Activated CD4-positive, alpha-beta T cell treated with anti-CD3 and anti-CD28 coated beads, Interleukin-2, amount 50 U/mL, for 16 hours (primary cell): ENCODE results near the gene SPTBN1.

ENCODE experiments used
- DNase-seq: peaks from one replicate; pipeline ENCODE4 v3.0.0-alpha.2; 2020

SPTBN1 gene

DNA sequence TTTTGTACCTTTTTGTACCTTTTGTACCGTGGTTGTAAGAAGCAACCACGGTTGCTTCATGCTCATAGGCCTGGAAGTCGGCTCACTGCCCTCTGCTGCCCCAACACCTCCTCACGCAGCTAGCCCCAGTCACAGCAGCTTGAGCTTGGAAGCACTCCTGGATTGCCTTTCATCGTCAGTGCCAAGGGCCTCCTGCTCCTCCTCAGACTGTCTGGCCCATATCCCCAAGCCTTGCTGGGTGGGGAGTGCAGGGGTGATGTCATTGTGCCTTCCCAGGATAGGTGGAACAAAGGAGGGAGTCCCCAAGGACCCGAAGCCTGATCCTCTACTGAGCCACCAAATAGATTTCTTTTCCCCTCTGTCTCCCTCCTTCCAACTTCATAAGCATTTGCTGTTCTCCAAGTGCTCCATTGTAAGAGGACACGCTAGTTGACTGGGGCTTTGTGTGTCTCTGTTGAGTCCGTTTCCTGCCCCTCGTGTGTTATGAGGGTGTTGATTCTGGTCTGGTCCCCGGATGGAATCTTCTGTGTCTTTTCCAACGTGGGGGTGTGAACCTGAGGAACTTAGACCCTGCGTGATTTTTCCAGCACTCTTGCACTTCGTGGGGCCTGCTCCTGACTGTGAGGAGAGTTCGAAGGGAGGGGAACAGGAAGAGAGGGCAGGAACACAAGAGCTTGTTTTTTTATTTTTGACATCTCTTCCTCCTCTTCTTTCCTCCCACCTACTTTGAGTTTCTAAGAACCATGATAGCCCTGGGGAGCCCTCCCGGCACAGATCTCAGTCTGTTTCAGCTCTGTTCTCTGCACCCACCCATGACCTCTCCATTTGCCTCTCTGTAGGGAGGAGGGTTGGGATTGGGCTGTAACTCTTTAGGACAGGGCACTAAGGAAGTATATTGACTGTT lies 140.1 kb downstream of the SPTBN1 start:
- DNase-seq, result no peak

DNA sequence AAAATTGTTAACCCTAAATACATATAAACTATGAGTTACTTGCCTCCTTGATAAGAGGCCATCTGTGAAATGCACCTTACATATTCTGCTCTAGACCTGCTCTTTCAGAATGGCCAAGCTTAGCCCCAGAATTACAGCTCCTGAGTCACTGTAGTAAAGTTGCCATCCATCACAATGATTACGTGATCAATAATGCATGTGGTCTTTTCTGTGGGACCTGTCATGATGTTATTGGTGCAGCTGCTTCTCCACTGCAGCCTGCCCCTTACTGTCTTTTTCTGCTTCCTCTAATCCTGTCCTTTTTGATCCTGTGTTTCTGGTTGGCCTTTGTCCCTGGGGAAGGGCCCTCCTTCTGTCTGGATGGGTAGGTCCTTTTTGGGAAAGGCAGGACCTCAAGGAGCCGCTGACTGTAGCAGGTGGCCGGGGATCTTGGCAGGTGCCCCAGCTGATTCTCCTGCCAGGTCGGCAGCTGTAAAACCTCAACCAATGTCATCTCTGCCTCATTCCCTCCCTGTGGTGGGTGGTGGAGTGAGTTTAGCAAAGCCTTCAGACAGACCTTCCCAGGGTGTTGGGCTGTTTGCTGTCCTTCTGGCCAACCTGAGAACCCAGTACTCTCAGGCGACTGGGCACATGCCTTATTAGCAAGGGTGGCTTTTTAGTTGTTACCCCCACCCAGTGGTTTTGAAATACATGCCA lies 141.2 kb downstream of the SPTBN1 start:
- DNase-seq, result no peak

DNA sequence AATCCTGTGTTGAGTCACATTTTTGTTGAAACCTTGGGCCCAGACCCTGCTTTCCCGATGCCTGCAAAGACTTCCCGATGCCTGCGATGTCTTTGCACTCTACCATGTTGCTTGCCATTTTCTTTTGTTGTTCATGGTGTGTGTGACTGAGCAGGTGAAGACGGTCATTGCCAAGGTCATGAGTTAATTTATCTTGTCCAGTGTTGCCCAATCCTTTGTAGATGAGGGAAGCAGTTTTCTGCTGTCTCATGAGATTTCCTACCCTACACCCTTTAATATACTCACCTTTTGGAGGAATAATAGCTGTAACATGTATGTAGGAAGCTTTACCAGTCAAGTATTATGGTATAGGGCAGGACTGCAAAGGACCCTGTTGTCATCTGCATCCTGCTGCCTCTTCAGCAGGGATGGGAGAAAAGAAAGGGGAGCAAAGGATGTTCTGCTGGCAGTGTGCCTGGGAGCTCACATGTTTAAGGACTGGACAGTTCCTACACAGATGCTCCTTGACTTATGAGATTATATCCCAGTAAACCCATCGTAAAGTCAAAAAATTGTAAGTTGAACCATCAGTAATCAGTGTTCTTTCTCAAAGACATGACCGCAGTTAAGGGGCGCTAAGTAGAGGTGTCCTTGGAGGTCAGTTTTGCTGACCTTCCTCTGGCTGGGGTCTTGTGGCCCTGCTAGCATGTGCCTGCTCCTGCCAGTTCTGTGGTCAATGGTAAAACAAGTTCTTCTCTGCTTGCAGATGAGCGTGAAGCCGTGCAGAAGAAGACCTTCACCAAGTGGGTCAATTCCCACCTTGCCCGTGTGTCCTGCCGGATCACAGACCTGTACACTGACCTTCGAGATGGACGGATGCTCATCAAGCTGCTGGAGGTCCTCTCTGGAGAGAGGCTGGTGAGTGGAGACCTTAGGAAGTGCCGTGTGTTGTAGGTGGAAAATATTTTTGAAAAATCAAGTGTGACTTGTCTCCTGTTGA lies 142.5 kb downstream of the SPTBN1 start:
- no peak for DNase-seq

DNA sequence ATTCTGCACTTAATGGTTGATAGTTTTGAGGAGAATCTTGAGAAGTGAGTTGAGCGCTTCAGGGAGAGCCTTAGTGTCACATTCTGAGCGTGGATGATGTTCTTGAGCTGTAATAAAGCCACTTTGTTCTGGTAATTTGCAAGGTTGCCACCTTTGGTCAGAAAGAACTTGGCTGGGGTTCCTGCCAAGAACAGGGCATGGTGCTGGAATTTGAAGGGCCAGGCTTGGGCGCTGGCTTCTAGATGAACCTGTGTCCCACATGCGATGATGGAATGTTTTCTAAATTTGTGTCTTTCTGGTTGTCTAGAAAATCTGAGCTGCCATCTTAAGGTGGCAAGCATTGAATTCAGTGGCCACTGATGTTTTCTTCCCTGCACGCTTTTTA lies 143.2 kb downstream of the SPTBN1 start:
- no peak for DNase-seq

DNA sequence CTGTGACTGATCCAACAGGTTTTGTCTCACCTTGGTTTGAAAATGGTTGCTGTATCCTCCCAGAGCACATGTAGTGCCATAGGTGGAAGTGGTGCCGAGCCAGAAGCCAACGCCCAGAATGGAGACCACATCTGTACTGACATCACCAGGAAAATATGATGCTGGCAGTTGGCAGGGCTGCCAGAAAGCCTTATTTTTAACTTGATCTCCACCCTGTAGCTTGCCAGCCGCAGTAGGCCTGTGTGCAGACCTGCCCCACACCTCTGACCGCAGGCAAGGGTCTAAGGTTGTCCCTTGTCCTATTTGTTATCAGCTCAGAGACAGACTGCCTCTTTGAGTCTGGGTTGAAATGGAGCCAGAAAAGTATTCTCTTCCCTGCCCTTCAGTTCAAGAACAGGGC lies 143.8 kb downstream of the SPTBN1 start:
- no peak for DNase-seq

DNA sequence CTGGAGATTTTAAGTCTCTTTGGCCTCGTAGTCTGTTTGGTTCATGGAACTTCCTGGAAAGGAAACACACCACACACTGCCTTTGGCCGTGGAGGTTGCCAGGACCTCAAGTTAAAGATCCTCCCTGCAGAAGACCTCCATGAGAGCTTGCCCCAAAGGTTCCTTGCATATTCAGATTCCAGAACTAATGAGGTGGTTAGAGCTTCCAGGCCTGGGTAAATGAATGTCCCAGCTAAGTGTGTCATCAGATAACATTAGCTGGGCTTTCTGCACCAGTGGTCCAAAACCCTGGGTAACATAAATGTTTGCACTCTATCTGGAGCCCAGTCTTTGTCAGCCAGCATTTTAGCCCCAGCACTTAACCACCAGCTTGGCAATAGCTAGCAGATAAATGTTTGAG lies 145.2 kb downstream of the SPTBN1 start:
- DNase-seq, result no peak

DNA sequence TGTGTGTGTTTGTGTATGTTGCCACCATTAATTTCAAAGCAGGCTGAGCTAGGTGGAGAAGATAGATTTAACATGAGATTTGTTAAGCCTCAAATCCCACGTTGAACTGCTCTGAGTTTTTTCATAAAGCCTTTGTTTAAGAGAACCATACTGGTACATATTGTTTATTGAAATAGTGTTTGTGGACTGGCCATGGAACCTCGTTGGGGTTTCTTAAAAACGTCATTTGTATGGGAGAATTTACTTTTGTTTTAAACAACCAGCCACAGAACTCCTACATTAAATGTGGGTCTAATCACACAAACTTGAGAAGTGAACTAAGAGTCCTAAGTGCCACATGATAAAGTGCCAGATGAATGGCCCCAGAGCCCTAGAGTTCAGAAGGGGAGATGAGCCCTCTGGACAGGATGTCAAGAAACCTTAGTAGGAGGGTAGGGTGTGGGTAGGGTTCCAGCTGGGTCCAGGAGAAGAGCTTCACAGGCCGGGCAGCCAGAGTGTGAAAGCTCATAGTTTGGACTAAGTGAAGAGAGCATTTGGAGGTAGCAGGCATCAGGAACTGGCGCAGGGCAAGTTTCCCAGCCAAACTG lies 146.7 kb downstream of the SPTBN1 start:
- no peak for DNase-seq

DNA sequence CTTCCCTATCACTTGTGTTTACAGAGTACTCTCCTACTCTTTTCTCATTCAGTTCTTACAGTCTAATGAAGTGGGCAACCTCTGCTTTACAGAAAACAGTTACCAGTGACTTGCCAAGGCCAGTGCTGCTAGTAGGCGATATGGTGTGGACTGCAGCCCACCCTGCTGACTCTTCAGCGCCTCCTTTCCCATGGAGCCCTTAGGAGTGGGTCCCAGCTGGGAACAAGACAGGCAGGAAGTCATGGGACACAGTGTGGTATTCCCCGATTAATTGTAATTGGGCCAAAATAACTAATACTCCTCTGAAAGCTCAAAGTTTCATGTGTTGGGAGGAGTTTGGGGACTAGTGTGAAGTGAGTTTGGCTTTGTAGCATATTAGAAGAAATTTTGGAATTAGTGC lies 147.2 kb downstream of the SPTBN1 start:
- no peak for DNase-seq

DNA sequence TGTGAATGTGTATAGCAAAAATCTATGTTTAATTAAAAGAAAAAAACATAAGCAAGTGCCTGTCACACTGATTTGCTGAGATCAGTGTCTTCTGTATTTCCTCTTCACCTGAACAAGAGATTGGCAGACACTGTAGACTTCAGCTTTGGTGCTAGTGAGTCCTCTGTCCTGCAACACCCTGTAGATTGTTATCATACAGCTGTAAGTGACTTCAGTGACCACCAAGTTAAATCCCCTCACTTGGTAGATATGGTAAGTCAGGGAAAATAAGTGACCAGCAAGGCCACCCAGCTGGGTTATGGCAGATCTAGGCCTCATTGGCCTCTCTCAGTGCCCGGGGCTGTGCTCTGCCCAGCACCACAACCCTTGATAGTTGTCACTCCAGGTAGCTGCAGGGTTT lies 147.7 kb downstream of the SPTBN1 start:
- DNase-seq, result no peak

DNA sequence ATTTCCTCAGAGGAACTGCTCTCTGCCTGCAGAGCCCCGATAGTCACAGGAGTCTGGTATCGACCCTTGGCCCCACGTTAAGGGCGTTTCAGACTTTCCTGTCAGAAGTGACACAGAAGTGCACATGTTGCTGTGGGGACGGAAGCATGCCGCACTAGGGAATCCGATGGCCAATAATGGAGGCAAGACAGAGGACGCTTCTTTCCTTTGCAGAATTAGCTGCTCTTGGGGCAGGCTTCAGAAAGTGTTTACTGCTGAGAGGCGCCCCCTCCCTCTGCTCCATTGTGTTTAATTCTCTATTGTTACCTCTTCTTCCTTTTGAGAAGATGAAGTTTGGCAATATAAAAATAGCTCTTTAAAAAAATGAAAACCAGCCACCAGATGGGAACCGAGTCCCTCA lies 148.7 kb downstream of the SPTBN1 start:
- DNase-seq, result no peak

DNA sequence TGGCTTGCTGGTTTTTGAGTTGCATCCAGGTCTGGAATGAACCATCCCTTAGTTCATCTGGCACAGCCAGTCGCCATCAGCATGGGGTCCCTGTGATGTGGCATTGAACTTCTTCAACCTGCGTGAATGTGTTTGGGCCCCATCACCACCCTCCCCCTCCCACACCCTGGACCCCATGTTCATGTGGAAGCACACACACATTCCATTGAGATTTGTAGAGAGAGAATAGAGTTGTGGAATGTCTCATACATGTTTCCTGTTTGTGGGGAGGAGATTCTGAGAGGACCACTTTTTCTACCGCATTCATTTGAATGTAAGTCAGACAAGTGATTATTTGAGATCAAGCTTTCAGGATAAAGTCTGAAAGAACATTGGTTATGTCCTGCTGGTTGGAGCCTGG lies 149.7 kb downstream of the SPTBN1 start:
- DNase-seq, result no peak

DNA sequence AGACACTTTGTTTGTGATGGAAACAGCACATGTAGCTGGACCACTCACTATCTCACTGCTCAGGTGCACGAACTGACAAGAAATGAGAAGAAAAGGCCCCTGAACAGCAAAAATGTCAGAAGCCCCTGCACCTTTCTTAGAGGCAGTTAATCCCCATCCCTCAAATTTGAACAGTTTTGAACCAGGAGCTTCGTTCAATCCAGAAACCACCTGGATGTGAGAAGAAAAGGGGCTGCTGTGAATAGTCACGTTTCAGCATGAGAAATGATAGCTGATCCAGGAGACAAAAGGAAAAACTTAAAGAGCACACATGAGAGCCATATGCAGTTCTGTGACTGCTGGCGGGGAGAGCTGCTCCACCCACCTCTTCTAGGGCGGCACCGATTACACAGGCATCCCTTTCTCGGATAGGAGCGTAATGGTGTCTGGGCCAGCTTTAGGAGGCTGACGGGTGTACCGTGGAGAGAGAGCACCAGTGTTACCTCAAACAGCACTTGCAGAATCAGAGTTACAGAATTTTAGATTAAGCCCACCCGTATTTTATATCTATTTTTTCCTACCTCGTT lies 150.3 kb downstream of the SPTBN1 start:
- peak; percentile 38 for DNase-seq

DNA sequence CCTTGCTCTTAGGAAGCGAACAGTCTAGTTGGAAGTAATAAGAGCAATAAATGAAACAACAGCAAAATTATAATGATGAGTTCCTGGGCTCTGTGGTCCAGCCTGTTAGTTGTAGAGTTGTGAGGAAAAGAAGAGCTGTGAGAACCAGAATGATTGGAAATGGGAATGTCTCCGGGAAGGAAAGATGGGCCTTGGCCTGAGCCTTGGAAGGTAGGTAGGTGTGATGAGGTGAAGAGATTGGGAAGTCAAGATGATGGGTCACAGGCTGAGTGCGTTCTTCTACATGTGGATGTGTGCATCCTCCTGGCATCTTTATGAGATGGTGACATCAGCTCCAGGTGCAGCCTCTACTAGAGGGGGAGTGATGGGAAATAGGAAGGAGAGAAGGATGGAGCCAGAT lies 152.1 kb downstream of the SPTBN1 start:
- DNase-seq, result no peak

DNA sequence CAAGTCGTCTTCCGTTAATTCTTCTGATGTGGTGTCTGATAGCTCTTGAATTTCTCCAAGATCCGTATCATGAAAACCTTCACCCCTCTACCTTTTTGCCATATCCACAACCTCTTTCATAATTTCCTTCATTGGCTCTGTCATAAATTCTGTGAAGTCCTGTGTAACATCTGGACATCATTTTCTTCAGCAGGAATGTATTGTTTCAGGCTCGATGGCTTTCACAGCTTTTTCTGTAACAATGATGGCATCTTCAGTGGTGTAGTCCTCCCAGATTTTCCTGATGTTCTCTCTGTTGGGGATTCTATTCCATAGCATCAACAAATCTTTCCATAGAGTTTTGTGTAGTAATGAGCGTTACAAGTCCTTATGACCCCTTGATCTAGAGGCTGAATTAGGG lies 153.1 kb downstream of the SPTBN1 start:
- DNase-seq, result no peak

DNA sequence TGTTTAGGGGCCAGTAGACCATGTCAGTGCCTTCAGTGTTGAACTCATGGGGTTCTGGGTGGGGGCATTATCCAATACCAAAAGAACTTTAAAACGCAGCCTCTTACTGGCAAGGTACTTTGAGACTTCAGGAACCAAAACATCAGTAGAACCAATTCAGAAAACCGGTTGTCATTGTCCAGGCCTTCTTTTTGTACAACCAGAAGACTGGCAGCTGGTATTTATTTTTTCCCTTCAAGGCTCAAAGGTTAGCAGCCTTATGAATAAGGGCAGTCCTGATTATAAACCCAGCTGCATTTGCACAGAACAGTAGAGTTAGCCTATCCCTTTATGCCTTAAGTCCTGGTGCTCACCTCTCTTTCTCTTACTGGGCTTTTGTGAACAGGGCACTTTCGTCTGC lies 153.5 kb downstream of the SPTBN1 start:
- no peak for DNase-seq

DNA sequence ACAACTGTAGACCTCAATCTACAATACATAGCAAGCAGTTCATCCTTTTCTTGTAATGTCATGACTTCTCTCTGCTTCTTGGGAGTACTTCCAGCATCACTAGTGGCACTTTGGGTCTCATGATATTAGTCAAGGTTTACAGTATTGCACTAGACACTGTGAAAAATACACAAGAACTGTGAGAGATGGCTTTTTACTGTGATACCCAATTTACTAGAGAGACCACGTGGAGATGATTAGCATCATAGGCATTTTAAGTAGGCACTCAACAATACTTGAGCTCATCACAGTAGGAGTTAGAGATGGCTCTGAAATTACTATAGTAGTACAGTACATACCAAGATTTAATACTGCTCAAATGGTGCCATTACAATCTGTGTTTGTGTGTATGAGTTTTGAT lies 154.6 kb downstream of the SPTBN1 start:
- no peak for DNase-seq

DNA sequence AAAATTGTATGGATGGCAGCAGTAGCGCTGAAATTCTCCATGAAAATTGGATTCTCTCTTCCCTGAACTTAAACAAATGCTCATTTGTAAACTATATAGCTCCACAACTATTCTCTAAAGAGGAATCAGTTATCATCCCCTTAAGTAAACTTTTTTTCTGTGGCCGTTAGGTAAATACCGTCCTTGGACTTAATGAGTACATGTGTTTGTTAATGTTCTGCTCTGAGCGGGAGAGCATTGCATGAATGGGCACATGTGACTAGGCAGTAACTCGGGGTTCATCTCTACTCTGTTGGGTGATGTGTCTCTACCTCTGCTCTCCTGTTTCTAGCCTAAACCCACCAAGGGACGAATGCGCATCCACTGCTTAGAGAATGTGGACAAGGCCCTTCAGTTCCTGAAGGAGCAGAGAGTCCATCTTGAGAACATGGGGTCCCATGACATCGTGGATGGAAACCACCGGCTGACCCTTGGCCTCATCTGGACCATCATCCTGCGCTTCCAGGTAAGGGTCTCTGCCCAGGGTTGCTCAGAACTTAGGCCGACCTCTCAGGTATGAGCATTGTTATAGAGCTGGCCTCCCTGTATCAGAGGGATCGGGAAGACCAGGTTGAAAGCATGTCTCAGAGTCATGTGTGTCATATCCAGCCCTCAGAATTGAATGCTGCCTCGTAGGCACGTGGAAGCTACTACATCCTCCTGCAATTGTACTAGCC lies 155.9 kb downstream of the SPTBN1 start:
- no peak for DNase-seq

DNA sequence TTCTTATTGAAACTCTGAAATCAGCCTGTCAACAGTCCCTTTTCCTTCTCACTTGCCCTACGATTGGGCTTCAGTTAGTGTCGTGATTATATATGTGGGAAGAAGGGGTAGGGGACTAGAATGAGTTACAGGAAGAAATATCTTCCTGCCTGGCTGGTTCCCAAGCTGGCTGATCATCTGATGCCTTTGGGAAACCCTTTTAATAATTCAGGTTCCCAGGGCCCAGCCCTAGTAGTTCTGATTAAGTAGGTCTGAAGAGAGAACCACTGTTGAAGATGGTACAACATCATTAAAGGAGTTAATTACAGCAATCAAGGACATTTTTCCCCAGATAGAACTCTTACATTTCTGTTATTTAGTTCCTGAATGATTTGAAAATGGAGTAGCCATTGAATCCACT lies 157.3 kb downstream of the SPTBN1 start:
- no peak for DNase-seq

DNA sequence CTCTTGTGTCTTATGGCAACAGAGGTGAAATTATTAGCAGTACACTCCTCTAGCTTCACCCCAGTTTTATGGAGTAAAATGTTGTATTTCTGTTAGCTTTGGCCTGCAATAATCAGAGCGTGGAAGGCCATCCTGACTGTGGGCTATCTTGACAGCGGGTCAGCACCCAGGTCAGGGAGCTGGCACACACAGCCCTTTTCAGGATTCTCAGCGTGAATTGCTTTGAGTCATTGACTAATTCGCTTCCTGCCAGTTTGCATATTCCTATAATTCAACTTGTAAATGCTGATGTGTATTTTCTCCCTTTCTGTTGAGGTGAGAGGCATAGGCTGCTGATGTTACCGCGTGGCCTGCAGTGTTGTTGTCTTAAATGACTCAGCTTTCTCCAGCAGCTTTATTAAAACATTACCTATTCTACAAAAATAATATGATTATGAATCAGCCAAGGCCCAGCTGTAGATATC lies 157.7 kb downstream of the SPTBN1 start:
- DNase-seq, result no peak

DNA sequence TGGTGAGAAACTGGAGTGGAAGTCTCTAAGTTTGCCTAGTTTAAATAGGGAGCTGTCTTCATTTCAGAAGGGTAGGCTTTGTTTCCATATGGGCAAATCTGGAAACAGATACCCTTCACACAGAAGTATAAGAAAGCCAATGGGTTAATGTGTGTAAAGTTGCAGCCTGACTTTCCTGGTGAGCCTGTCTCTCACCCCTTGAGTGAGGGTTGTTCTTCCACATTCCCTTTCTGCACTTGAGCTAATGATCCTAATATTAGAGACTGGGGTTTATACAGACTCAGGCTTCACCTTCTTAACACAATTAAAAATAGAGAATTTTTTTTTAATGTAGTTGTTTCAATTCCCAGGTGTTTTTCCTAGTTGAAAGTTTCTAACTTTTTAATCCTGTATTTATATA lies 158.7 kb downstream of the SPTBN1 start:
- no peak for DNase-seq

DNA sequence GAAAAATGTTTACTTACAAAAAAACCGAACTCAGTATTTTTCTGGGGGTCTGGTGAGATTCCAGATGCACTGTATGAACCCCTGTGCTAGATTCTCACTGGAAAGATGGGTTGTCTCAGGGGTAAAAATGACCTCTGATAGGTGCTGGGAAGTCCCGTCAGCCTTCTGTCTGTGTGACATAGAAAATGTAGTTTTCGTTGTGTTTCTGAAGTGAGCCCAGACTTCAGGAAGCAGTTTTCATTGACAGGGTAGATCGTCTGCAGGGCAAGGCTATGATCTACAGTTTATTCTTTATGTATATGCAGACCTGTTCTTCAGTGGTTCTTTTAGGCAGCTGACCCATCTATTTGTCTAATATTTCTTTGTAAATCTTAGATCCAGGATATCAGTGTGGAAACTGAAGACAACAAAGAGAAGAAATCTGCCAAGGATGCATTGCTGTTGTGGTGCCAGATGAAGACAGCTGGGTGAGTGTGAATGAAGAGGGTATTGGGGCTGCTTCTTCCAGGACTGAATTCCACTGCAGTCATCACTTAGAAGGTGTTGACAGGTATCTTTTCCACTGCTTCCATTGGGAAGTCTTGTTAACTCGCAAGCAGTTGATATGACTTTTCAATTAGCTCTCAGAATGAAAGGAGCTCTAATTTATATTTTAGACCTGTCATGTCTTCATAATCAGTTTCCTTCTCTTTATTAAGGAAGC lies 159.9 kb downstream of the SPTBN1 start:
- DNase-seq, result no peak
